NCI-H2029 (cell line): ENCODE measurements around the gene ASB2.

Experiments used
- DNase-seq: peaks from one replicate; lab custom pipeline; 2025; lab: John Stamatoyannopoulos, UW

The ASB2 gene

GRCh38 chr14:93978735-93979134 is 2.4 kb upstream of the ASB2 start:
- DNase-seq = no peak

- DNase-seq = no peak
Measured at GRCh38 chr14:93977790-93978581, 1.6 kb upstream of the ASB2 start.

DNA sequence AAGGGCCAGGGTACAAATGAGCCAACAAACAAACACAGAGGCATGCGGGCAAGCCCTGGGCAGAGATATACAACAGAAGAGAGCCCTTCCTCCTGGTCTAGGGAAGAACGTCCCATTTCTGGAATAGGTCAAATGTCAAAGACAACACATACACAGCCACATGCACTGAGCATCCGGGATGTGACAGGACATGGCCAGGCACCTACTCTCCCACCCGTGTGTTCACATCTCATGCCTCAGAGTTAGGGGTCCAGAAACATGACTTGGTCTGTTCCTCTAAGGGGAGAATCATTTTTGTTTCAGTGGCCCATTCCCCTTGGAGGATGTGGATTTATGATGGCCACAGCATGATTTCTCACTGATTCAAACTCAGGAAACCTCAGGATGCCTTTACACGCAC is 801 bp upstream of the ASB2 start:
- no peak for DNase-seq

GRCh38 chr14:93975791-93976476 is 436 bp downstream of the ASB2 start:
- DNase-seq = no peak

GRCh38 chr14:93974833-93975232 is 1.5 kb downstream of the ASB2 start:
- DNase-seq = no peak

- DNase-seq = no peak
Measured at GRCh38 chr14:93974299-93974698, 2.1 kb downstream of the ASB2 start.

DNA sequence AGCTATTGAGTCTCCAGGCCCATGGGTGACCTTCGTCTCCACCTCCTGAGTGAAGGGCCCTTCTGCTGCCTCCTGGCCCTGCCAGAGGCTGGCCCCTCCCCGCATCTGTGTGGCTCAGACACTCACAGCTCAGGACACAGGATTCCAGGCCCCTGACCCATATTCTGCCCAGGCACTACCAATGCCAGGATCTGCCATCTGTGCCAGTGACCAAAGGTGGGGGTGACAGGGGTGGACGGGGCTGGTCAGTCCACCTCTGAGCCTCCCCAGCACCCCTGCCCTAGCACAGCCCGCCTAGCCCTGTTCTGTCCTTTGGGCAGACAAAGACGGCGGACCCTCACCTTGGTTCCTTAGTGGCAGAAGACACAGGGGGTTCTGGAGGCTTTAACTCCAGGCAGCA is 2.8 kb downstream of the ASB2 start:
- DNase-seq = no peak

- no peak for DNase-seq
Measured at GRCh38 chr14:93972618-93973205, 3.7 kb downstream of the ASB2 start.

GRCh38 chr14:93971635-93972027 is 4.7 kb downstream of the ASB2 start:
- DNase-seq = no peak

- no peak for DNase-seq
Measured at GRCh38 chr14:93970965-93971634, 5.3 kb downstream of the ASB2 start.

DNA sequence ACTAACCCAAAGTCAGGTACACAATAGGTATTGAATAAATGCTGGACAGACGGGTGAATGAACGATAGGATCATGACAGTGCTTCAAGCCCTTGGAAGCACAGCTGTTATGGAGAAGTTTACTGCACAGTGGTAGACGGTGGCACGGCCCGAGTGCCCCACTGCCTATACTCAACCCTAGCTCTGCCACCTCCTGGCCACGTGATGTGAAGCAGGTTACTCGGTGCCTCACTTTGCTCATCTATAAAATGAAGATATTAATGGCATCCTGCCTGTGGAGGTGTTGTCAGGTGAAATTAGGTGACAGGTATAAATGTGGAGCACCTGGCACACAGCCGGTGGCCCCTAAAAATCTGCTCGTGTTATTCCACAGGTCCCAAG is 5.8 kb downstream of the ASB2 start:
- peak; percentile 24 for DNase-seq

DNA sequence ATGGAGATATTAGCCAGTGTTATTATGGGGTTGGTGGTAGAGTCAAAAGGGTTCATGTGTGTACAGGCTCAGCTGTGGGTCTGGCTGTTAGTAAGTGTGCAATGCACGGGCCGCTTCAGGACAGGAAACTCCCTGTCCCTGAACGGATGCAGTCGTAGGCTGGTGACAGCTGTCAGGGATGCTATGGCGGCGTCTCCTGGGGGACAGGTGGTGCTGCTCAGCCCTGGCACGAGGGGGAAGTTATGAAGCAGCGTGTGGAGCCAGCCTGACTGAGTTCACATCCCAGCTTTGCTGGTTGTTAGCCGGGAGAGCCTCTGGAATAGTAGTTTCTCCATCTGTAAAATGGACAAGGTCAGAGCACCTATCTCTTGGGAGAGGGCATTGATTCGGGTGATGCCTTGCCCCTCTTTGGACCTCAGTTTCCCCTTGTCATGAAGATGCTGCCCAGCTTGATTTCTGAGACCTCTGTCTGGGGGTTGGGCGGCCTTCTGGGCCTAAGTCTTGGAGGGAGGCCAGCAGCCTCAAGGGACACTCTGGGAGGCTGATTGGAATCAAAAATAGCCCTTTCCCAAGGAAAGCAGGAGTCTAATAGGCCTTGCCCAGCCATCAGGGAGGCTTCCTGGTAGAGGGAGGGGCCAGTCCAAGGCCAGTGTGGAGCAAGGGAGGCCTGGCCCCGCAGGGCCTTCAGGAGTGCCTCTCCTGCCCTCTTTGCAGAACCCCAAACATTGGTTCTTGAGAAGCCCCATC is 7.1 kb downstream of the ASB2 start:
- no peak for DNase-seq

GRCh38 chr14:93967637-93968250 is 8.6 kb downstream of the ASB2 start:
- no peak for DNase-seq

DNA sequence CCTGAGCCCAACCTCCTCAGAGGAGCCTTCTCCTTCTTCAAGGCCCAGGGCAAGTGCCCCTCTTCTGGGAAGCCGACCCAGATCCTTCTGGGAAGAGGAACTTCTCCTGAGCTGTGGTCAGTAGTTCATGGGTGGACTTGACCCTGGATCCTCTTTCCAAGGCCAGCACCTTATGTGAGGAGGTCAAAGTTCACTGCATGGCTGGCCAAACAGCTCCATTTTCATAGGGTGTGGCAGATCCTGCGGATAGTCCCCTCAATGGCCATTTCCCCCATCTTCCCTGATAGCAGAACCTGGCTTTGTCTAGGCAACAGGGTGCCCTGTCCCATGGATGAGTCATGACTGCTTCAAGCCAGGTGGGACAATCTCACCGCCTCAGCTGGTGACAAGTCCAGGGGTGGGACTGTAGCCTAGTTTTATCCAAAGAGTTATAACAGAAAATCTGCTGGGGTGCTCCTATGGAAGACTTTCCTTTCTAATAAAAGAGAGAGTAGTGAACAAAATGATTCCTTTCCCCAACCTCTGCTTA is 10.4 kb downstream of the ASB2 start:
- no peak for DNase-seq

DNA sequence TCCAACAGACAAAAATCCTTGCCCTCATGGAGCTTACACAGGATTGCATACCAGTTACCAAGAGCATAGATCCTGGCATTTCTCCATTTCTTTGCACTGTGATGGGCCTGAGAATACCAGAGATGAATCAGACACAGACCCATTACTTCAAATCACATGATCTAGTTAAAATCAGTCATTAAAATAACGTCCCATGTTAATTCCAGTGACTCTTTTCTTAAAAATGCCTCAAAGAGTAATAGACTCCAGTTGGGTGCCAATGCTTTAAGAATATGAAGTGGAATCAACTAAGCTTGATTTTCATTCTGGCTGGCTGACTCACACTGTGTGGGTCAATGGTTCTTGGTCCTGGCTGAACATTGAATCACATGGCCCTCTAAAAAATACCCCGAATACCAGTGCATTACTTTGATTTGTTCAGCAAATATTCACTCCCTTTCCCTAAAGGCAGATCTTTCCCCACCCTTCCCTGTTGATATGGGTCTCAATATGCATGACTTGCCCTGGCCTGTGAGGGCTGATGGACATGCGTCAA is 11.0 kb downstream of the ASB2 start:
- no peak for DNase-seq

GRCh38 chr14:93964820-93965286 is 11.5 kb downstream of the ASB2 start:
- no peak for DNase-seq

- DNase-seq = no peak
Measured at GRCh38 chr14:93964281-93964680, 12.1 kb downstream of the ASB2 start.

- DNase-seq = no peak
Measured at GRCh38 chr14:93963692-93964091, 12.7 kb downstream of the ASB2 start.

- DNase-seq = no peak
Measured at GRCh38 chr14:93962701-93963601, 13.4 kb downstream of the ASB2 start.

DNA sequence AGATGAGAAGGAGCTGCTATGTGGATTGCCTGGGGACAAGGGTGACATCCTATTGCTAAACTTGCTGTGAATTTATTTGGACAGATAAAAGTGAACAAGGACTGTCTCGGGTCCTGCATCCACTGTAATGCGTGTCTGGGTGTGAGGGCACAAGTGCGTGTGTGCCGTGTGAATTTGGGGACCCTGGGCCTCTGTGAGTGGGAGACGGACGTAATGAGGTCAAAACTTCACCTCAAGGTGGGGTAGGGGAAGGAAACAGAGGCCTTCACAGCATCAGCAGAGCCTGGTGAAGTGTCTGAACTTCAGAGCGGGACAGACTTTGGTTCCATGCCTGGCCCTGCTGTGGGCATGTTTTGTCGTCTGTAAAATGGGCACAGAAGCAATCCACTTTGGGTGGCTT is 14.8 kb downstream of the ASB2 start:
- no peak for DNase-seq
